Endothelial cell of umbilical vein (primary cell): ENCODE measurements around the gene MCTP1. TPM values are rescaled to one million over a fixed set of nuclear protein-coding genes. Genes with fewer than 3 reads are reported as not detected.

Experiments used
- BruUV-seq: library from RNA; stranded (reverse); fragments of 400-500 nt; replicated peaks from 2 replicates; lab custom pipeline; 2021; lab: Mats Ljungman, UMichigan
- CTCF ChIA-PET: fragments of 300-600, 350-600 bp; sonication (Branson Sonifier 250); formaldehyde crosslinking; loops from one replicate; lab custom pipeline; 2021; ENCODE audit warnings: antibody characterized with exemption, inconsistent platforms; lab: Charles Lee
- POLR2A ChIA-PET: fragments of 300-600, 350-600 bp; sonication (Branson Sonifier 250); formaldehyde crosslinking; loops from one replicate; lab custom pipeline; 2021; ENCODE audit warnings: antibody characterized with exemption, inconsistent platforms; lab: Charles Lee
- DNase-seq: peaks from one replicate; pipeline ENCODE4 v3.0.0-alpha.2; 2011; ENCODE audit warnings: low read depth, low spot score
- FAIRE-seq: peaks from 2 replicates; lab custom pipeline; 2011; peaks lifted over from hg19 to GRCh38; lab: Jason Lieb, UNC
- H2AFZ ChIP-seq: 2 replicates; pipeline ENCODE4 v1.6.0; 2012; ENCODE audit warnings: low read depth, low read length, control low read depth, inconsistent platforms
- H3K27ac ChIP-seq: 2 replicates; pipeline ENCODE4 v1.5.1; 2011; ENCODE audit warnings: low read depth, mild to moderate bottlenecking, control low read depth, low read length, moderate library complexity; ENCODE audit not compliant: insufficient read depth
- H3K27me3 ChIP-seq, 2 experiments: 2 replicates each; pipeline versions ENCODE4 v1.6.0 to v1.6.1; 2011; ENCODE audit warnings: low read length in 2 of 2, mixed read lengths in 1 of 2; ENCODE audit not compliant: control insufficient read depth in 2 of 2, insufficient read depth in 2 of 2
- H3K36me3 ChIP-seq, 2 experiments: 2 replicates in 1 of 2; 3 replicates in 1 of 2; pipeline ENCODE4 v1.5.1; 2011; ENCODE audit warnings: low read length in 2 of 2, mild to moderate bottlenecking in 1 of 2, moderate library complexity in 1 of 2; ENCODE audit not compliant: control insufficient read depth in 2 of 2, insufficient read depth in 2 of 2; ENCODE audit errors: extremely low read depth in 1 of 2
- H3K4me1 ChIP-seq: 3 replicates; pipeline ENCODE4 v1.5.1; 2011; ENCODE audit warnings: mild to moderate bottlenecking, low read length; ENCODE audit not compliant: control insufficient read depth, insufficient read depth; ENCODE audit errors: extremely low read depth
- H3K4me2 ChIP-seq: 2 replicates; pipeline ENCODE4 v1.6.1; 2011; ENCODE audit warnings: low read length, control low read depth, mixed read lengths; ENCODE audit not compliant: insufficient read depth
- H3K4me3 ChIP-seq, 3 experiments: fragments of 200-600 bp in 1 of 3; sonication (generic), shearing (Covaris generic) in 1 of 3; replicated peaks in 1 of 3; 2 replicates each; pipeline ENCODE4 v1.5.1; 2011 to 2016; ENCODE audit warnings: control low read depth in 3 of 3, low read length in 3 of 3, mild to moderate bottlenecking in 2 of 3, inconsistent platforms in 1 of 3, low read depth in 1 of 3, moderate library complexity in 1 of 3; ENCODE audit not compliant: insufficient read depth in 1 of 3
- H3K79me2 ChIP-seq: 2 replicates; pipeline ENCODE4 v1.6.0; 2012; ENCODE audit warnings: low read length, inconsistent platforms; ENCODE audit not compliant: control insufficient read depth, insufficient read depth
- H3K9ac ChIP-seq: replicated peaks from 2 replicates; pipeline ENCODE3; 2011; ENCODE audit warnings: low read length, control low read depth; ENCODE audit not compliant: insufficient read depth; ENCODE audit errors: extremely low read depth
- H3K9me1 ChIP-seq: replicated peaks from 3 replicates; pipeline ENCODE4 v1.6.0; 2011; ENCODE audit warnings: mild to moderate bottlenecking, low read length; ENCODE audit not compliant: control insufficient read depth, insufficient read depth; ENCODE audit errors: extremely low read depth
- H3K9me3 ChIP-seq: replicated peaks from 2 replicates; pipeline ENCODE4 v1.5.1; 2012; ENCODE audit warnings: low read length, inconsistent platforms; ENCODE audit not compliant: control insufficient read depth, insufficient read depth
- H4K20me1 ChIP-seq: replicated peaks from 2 replicates; pipeline ENCODE3; 2011; ENCODE audit warnings: mild to moderate bottlenecking, low read length; ENCODE audit not compliant: control insufficient read depth, insufficient read depth; ENCODE audit errors: extremely low read depth
- EZH2 ChIP-seq: IDR thresholded peaks from 2 replicates; pipeline ENCODE4 v1.6.1; 2012; ENCODE audit warnings: borderline replicate concordance, low read depth, mild to moderate bottlenecking, moderate library complexity, low read length, inconsistent platforms; ENCODE audit not compliant: severe bottlenecking
- FOS ChIP-seq: IDR thresholded peaks from 2 replicates; pipeline ENCODE4 v1.6.1; 2011; ENCODE audit warnings: mild to moderate bottlenecking, low read length, moderate library complexity, borderline replicate concordance; ENCODE audit not compliant: insufficient read depth
- GATA2 ChIP-seq: IDR thresholded peaks from 2 replicates; pipeline ENCODE4 v1.7.0; 2011; ENCODE audit warnings: low read depth, mild to moderate bottlenecking, moderate library complexity, mixed read lengths, low read length; ENCODE audit not compliant: insufficient read length, insufficient read depth
- JUN ChIP-seq: IDR thresholded peaks from 2 replicates; pipeline ENCODE4 v1.6.1; 2011; ENCODE audit warnings: borderline replicate concordance, low read depth; ENCODE audit not compliant: insufficient read length, insufficient read depth
- MAX ChIP-seq: IDR thresholded peaks from 2 replicates; pipeline ENCODE4 v1.6.1; 2011; ENCODE audit not compliant: insufficient read depth, insufficient read length
- MYC ChIP-seq: IDR thresholded peaks from one replicate; pipeline ENCODE4 v1.6.1; 2011; ENCODE audit warnings: mild to moderate bottlenecking, low read depth, low read length
- POLR2A ChIP-seq: IDR thresholded peaks from 2 replicates; pipeline ENCODE4 v1.6.1; 2012; ENCODE audit warnings: low read depth, mild to moderate bottlenecking, control low read depth, low read length
- POLR2AphosphoS5 ChIP-seq: IDR thresholded peaks from 2 replicates; pipeline ENCODE4 v1.6.1; 2012; ENCODE audit warnings: low read depth, mild to moderate bottlenecking, control low read depth, low read length, moderate library complexity; ENCODE audit not compliant: insufficient read depth
- dilution Hi-C: fragments of 300-500 bp; cut with MboI; formaldehyde crosslinking; loops from one replicate; pipeline ENCODE4 v1.15.0; 2019; ENCODE audit warnings: low sequenced_read_pairs; ENCODE audit not compliant: extremely low pct_ligation_motif_present
- intact Hi-C: fragments of 100-400 bp; cut with micrococcal nuclease; formaldehyde crosslinking; loops from one replicate; pipeline ENCODE4 v1.10.0; 2022
- polyA plus RNA-seq, 4 experiments: library from polyadenylated mRNA; depleted of rRNA in 3 of 4; stranded (reverse) in 3 of 4; unstranded in 1 of 4; fragments of >200 nt; gene quantifications; 2 replicates each; pipeline versions ENCODE4 v1.2.1 to v1.2.3, GENCODE V29; 2011 to 2012; ENCODE audit warnings: missing spikeins in 1 of 4
- total RNA-seq: library from RNA; stranded (reverse); gene quantifications from 2 replicates; pipeline ENCODE4 v1.2.3, GENCODE V29; 2021
- TF ChIP-seq, protein P1 (sequence below), 2 donors: IDR thresholded peaks; 1 replicate in 1 of 2; 2 replicates in 1 of 2; pipeline ENCODE4 v1.5.1; 2011; ENCODE audit warnings: low read length in 2 of 2, mild to moderate bottlenecking in 2 of 2, moderate library complexity in 2 of 2, control low read depth in 1 of 2, inconsistent platforms in 1 of 2, low read depth in 1 of 2; ENCODE audit not compliant: insufficient read depth in 1 of 2; ENCODE audit errors: extremely low read depth in 1 of 2

MCTP1 gene
- total and polyA plus RNA-seq, 2 donors (not counting 3 experiments of a cell fraction or from before 2014, with no cell fraction given) = 79.3 to 203 TPM

DNA sequence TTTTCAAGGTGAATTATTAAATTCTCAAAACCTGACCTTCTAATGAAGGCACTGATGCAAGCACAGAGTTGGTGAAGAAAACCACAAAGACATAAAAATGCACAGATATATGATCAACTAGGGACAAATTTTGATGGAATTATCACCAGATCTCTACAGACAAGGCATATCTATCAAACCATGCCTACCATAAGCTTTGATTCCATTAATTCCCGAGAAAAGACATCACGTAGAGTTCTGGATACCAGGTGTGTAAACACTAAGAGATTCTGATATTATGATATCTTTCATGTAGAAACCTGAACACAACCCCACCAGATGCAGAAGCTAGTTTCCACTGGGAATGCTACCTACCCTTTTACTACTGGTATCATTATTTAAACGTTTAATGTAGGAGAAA is 525.9 kb downstream of the MCTP1 start:
- no peak overlapping the region for H3K4me2 ChIP-seq
- H3K9ac ChIP-seq = no peak overlapping the region
- H4K20me1 ChIP-seq = peaks cover 3% of the 10 kb centered on the region
- H3K4me1 ChIP-seq = no peaks in the 10 kb centered on the region
- H3K27ac ChIP-seq = no peak overlapping the region
- DNase-seq (no peak), FAIRE-seq (no peak)
- no peaks in the 10 kb centered on the region for H3K79me2 ChIP-seq
- no peak overlapping the region for H3K4me3 ChIP-seq
- TF ChIP-seq MYC (no peak), EZH2 (no peak), POLR2AphosphoS5 (no peak), FOS (no peak), GATA2 (no peak), POLR2A (no peak), JUN (no peak), MAX (no peak)
- TF ChIP-seq, protein P1, sequence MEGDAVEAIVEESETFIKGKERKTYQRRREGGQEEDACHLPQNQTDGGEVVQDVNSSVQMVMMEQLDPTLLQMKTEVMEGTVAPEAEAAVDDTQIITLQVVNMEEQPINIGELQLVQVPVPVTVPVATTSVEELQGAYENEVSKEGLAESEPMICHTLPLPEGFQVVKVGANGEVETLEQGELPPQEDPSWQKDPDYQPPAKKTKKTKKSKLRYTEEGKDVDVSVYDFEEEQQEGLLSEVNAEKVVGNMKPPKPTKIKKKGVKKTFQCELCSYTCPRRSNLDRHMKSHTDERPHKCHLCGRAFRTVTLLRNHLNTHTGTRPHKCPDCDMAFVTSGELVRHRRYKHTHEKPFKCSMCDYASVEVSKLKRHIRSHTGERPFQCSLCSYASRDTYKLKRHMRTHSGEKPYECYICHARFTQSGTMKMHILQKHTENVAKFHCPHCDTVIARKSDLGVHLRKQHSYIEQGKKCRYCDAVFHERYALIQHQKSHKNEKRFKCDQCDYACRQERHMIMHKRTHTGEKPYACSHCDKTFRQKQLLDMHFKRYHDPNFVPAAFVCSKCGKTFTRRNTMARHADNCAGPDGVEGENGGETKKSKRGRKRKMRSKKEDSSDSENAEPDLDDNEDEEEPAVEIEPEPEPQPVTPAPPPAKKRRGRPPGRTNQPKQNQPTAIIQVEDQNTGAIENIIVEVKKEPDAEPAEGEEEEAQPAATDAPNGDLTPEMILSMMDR (IDR thresholded peaks at IDR 0.05; ENCODE audit: extremely low read depth in 1 of 2, insufficient read depth in 1 of 2, low read depth in 1 of 2, low read length in 2 of 2) = no peak
- H2AFZ ChIP-seq = no peak overlapping the region
- H3K27me3 ChIP-seq = no peaks in the 10 kb centered on the region
- H3K9me3 ChIP-seq = no peaks in the 10 kb centered on the region
- BruUV-seq = no TSS peak
- POLR2A ChIA-PET = no interaction called here
- intact Hi-C loops (no loop called here), dilution Hi-C loops (no loop called here)
- CTCF ChIA-PET = no interaction called here
- H3K36me3 ChIP-seq = peaks cover 1 to 4% of the 10 kb centered on the region in 2 experiments
- no peaks in the 10 kb centered on the region for H3K9me1 ChIP-seq
